NK-92 (cell line): Measurements from ENCODE around the gene SLC16A9.

Source experiments
- DNase-seq: peaks from one replicate; lab custom pipeline; 2025; ENCODE audit not compliant: unreplicated experiment; lab: John Stamatoyannopoulos, UW

The SLC16A9 gene

GRCh38 chr10:59631237-59631636 is 78.4 kb downstream of the SLC16A9 start:
- DNase-seq = no peak

- DNase-seq = no peak
These were observed 80.7 kb downstream of the SLC16A9 start for GRCh38 chr10:59628965-59629364.

GRCh38 chr10:59628456-59628855 is 81.2 kb downstream of the SLC16A9 start:
- DNase-seq = no peak

- DNase-seq = no peak
These were observed 82.2 kb downstream of the SLC16A9 start for GRCh38 chr10:59627366-59628018.

GRCh38 chr10:59626523-59626869 is 83.2 kb downstream of the SLC16A9 start:
- DNase-seq = no peak

- no peak for DNase-seq
These were observed 83.7 kb downstream of the SLC16A9 start for GRCh38 chr10:59625721-59626522.

GRCh38 chr10:59624951-59625350 is 84.7 kb downstream of the SLC16A9 start:
- no peak for DNase-seq

- DNase-seq = no peak
These were observed 85.5 kb downstream of the SLC16A9 start for GRCh38 chr10:59624136-59624535.

GRCh38 chr10:59623133-59624121 is 86.2 kb downstream of the SLC16A9 start:
- no peak for DNase-seq

- DNase-seq = no peak
These were observed 87.1 kb downstream of the SLC16A9 start for GRCh38 chr10:59622320-59623132.

- DNase-seq = no peak
These were observed 87.9 kb downstream of the SLC16A9 start for GRCh38 chr10:59621771-59622170.

- DNase-seq = no peak
These were observed 91.0 kb downstream of the SLC16A9 start for GRCh38 chr10:59618666-59619065.

GRCh38 chr10:59617996-59618395 is 91.7 kb downstream of the SLC16A9 start:
- DNase-seq = no peak

- no peak for DNase-seq
These were observed 98.6 kb downstream of the SLC16A9 start for GRCh38 chr10:59611048-59611447.

- no peak for DNase-seq
These were observed 101.7 kb downstream of the SLC16A9 start for GRCh38 chr10:59607970-59608369.

- no peak for DNase-seq
These were observed 103.1 kb downstream of the SLC16A9 start for GRCh38 chr10:59606551-59606961.

GRCh38 chr10:59601985-59602384 is 107.7 kb downstream of the SLC16A9 start:
- no peak for DNase-seq
